ENCODE results near the gene CACNG5.

Gene CACNG5

DNA sequence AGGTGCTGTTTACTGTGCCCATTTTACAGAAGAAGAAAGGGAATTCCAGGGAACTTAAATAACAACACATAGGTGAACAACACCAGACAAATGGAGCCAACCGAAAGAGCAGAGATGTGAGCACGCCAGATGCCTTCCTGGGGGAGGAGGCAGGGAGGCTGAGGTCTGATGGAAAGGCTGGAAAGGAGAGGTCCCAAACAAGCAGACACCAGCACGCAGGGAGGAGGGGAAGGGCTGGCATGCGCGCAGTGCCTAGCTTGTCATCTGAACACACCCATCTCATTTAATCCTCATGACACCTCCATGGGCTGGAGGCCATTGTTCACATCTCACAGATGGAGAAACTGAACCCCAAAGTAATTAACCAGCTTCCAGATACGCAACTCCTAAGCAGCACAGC lies 20.9 kb upstream of the CACNG5 start:
- TF ChIP-seq TAF1 (IDR thresholded peaks at IDR 0.05; ENCODE audit: borderline replicate concordance, insufficient read depth, low read length) (no peak), FOXP2 (optimal IDR thresholded peaks at IDR 0.05; ENCODE audit: borderline replicate concordance, extremely low read depth, extremely low read length, insufficient read depth) (no peak), SIN3A (IDR thresholded peaks at IDR 0.05; ENCODE audit: borderline replicate concordance, insufficient read depth, low read length) (no peak), POLR2AphosphoS5 (IDR thresholded peaks at IDR 0.05; ENCODE audit: low read depth, low read length) (no peak)
- TF ChIP-seq, protein P1, sequence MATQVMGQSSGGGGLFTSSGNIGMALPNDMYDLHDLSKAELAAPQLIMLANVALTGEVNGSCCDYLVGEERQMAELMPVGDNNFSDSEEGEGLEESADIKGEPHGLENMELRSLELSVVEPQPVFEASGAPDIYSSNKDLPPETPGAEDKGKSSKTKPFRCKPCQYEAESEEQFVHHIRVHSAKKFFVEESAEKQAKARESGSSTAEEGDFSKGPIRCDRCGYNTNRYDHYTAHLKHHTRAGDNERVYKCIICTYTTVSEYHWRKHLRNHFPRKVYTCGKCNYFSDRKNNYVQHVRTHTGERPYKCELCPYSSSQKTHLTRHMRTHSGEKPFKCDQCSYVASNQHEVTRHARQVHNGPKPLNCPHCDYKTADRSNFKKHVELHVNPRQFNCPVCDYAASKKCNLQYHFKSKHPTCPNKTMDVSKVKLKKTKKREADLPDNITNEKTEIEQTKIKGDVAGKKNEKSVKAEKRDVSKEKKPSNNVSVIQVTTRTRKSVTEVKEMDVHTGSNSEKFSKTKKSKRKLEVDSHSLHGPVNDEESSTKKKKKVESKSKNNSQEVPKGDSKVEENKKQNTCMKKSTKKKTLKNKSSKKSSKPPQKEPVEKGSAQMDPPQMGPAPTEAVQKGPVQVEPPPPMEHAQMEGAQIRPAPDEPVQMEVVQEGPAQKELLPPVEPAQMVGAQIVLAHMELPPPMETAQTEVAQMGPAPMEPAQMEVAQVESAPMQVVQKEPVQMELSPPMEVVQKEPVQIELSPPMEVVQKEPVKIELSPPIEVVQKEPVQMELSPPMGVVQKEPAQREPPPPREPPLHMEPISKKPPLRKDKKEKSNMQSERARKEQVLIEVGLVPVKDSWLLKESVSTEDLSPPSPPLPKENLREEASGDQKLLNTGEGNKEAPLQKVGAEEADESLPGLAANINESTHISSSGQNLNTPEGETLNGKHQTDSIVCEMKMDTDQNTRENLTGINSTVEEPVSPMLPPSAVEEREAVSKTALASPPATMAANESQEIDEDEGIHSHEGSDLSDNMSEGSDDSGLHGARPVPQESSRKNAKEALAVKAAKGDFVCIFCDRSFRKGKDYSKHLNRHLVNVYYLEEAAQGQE (IDR thresholded peaks at IDR 0.05; ENCODE audit: insufficient read depth in 1 of 2, low read depth in 2 of 2, low read length in 2 of 2), result no peak

DNA sequence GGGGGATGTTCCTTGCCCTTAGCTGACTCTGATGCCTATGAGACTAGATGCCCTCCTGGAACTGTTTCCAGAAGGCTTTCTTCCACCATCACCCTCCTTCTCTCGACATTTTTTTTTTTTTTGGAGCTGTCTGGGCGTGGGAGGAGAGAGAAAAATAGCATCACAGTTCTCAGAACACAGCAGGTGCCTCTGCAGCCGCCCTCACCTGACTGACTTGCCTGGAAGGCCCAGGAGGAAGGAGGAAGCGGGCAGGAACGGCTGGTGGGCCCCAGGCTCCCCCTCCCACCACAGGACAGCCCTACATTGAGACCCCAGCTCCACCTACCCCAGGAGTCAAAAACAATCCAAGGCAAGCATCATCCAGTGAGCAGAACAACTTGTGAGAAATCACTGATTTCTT lies 20.3 kb upstream of the CACNG5 start:
- TF ChIP-seq POLR2AphosphoS5 (IDR thresholded peaks at IDR 0.05; ENCODE audit: low read depth, low read length), result no peak
- TF ChIP-seq FOXP2 (optimal IDR thresholded peaks at IDR 0.05; ENCODE audit: borderline replicate concordance, extremely low read depth, extremely low read length, insufficient read depth), result no peak
- TF ChIP-seq SIN3A (IDR thresholded peaks at IDR 0.05; ENCODE audit: borderline replicate concordance, insufficient read depth, low read length), result no peak

DNA sequence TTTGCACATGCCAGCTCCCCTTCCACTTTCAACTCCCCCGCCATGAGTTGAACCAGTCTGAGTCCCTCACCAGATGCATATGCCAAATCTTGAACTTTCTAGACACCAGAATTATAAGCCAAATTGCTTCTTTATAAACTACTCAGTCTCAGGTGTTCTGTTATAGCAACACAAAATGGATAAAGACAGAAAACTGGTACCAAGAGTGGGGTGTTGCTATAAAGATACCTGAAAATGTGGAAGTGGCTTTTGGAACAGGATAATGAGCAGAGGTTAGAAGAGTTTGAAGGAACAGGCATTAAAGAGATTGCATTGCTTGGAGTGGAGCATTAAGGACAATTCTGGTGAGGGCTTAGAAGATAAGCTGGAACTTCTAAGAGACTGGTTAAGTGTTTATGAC lies 17.2 kb upstream of the CACNG5 start:
- TF ChIP-seq, protein P1 (IDR thresholded peaks at IDR 0.05; ENCODE audit: insufficient read depth in 1 of 2, low read depth in 2 of 2, low read length in 2 of 2), result no peak
- TF ChIP-seq POLR2AphosphoS5 (IDR thresholded peaks at IDR 0.05; ENCODE audit: low read depth, low read length) (no peak), FOXP2 (optimal IDR thresholded peaks at IDR 0.05; ENCODE audit: borderline replicate concordance, extremely low read depth, extremely low read length, insufficient read depth) (no peak), SIN3A (IDR thresholded peaks at IDR 0.05; ENCODE audit: borderline replicate concordance, insufficient read depth, low read length) (no peak), TAF1 (IDR thresholded peaks at IDR 0.05; ENCODE audit: borderline replicate concordance, insufficient read depth, low read length) (no peak)

DNA sequence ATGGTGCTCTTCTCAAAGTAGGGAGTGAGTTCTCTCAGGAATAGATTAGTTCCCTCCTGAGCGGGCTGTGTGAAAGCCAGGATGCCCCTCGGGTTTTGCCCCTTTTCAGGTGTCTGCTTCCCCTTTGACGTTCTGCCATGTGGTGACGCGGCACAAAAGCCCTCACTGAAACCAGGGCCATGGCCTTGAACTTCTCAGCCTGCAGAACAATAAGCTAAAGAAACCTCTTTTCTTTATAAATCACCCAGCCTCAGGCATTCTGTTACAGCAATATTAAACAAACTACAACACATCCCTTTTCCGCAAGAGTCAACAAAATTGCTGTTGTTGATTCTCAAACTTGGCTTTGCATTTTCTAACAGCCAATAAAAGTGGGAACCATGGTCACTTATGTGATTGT lies 15.5 kb upstream of the CACNG5 start:
- TF ChIP-seq POLR2AphosphoS5 (IDR thresholded peaks at IDR 0.05; ENCODE audit: low read depth, low read length) (no peak), TAF1 (IDR thresholded peaks at IDR 0.05; ENCODE audit: borderline replicate concordance, insufficient read depth, low read length) (no peak), FOXP2 (optimal IDR thresholded peaks at IDR 0.05; ENCODE audit: borderline replicate concordance, extremely low read depth, extremely low read length, insufficient read depth) (no peak), SIN3A (IDR thresholded peaks at IDR 0.05; ENCODE audit: borderline replicate concordance, insufficient read depth, low read length) (no peak)
- TF ChIP-seq, protein P1 (IDR thresholded peaks at IDR 0.05; ENCODE audit: insufficient read depth in 1 of 2, low read depth in 2 of 2, low read length in 2 of 2), result no peak

DNA sequence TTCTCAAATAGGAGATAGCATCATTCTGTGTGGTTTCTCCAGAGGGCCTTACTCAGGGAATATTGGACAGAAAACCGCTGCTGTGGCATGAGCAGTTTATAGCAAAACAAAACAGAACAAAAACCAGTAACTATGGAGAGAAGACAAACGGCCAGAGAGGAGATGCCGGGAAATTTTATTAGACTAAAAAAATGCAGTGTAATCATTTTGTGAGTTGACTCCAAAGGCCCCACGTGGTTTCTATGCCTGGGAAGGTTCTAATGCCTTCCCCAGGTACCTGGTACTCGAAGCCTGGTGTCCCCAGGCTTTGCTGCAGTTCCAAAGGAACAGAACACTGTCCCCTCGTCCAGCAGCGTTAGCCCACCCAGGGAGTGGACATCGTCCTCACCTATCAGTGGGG lies 12.9 kb upstream of the CACNG5 start:
- TF ChIP-seq SIN3A (IDR thresholded peaks at IDR 0.05; ENCODE audit: borderline replicate concordance, insufficient read depth, low read length) (no peak), POLR2AphosphoS5 (IDR thresholded peaks at IDR 0.05; ENCODE audit: low read depth, low read length) (no peak), FOXP2 (optimal IDR thresholded peaks at IDR 0.05; ENCODE audit: borderline replicate concordance, extremely low read depth, extremely low read length, insufficient read depth) (no peak), TAF1 (IDR thresholded peaks at IDR 0.05; ENCODE audit: borderline replicate concordance, insufficient read depth, low read length) (no peak)
- TF ChIP-seq, protein P1 (IDR thresholded peaks at IDR 0.05; ENCODE audit: insufficient read depth in 1 of 2, low read depth in 2 of 2, low read length in 2 of 2), result no peak
